ENCODE data around the gene LYPD6B. TPM values are rescaled to one million over a fixed set of nuclear protein-coding genes. Genes with fewer than 3 reads are reported as not detected.

Gene LYPD6B
- polyA plus RNA-seq, 1 donor, result 1.4 TPM

DNA sequence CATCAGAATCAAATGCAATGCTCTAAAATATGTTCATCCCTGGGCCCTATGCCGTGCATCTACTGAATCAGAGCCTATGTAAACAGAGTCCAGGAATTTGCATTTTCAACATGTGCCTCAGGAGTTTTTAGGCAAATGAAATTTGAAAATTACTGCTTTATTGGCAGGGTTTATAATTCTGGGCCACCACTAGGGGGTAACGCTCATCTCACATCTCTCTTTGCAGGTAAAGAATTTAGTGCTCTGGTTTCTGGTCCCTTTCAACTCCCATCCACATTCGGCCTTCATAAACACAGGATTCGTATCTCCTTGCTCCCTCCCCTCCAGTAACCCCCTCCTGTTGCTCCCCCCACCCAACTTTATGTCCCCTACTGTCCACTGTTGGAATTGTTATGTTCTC is 49.3 kb downstream of the LYPD6B start:
- no peaks in the 10 kb centered on the region for H3K4me1 ChIP-seq (ENCODE audit: control insufficient read depth, insufficient read depth, low read length)
- no peaks in the 10 kb centered on the region for H3K27me3 ChIP-seq (ENCODE audit: control insufficient read depth, insufficient read depth, low read length)
- H3K27ac ChIP-seq (ENCODE audit: low read length), result no peak overlapping the region
- H3K9me3 ChIP-seq (ENCODE audit: control insufficient read depth, low read depth, low read length), result no peaks in the 10 kb centered on the region
- no peak overlapping the region for H3K4me3 ChIP-seq (ENCODE audit: low read length)
- DNase-seq, result no peak
- no peaks in the 10 kb centered on the region for H3K36me3 ChIP-seq (ENCODE audit: control insufficient read depth, insufficient read depth, low read length)
- 71% methylated on average over 1 of the region's 4 CpGs for WGBS (ENCODE audit: insufficient coverage, low lambda C conversion rate)

GRCh38 chr2:149089068-149089467 is 50.6 kb downstream of the LYPD6B start:
- Histone ChIP-seq H3K4me3 (ENCODE audit: low read length) (no peak overlapping the region), H3K9me3 (ENCODE audit: control insufficient read depth, low read depth, low read length) (no peaks in the 10 kb centered on the region), H3K27ac (ENCODE audit: low read length) (no peak overlapping the region), H3K4me1 (ENCODE audit: control insufficient read depth, insufficient read depth, low read length) (no peaks in the 10 kb centered on the region), H3K36me3 (ENCODE audit: control insufficient read depth, insufficient read depth, low read length) (no peaks in the 10 kb centered on the region), H3K27me3 (ENCODE audit: control insufficient read depth, insufficient read depth, low read length) (no peaks in the 10 kb centered on the region)
- no peak for DNase-seq

DNA sequence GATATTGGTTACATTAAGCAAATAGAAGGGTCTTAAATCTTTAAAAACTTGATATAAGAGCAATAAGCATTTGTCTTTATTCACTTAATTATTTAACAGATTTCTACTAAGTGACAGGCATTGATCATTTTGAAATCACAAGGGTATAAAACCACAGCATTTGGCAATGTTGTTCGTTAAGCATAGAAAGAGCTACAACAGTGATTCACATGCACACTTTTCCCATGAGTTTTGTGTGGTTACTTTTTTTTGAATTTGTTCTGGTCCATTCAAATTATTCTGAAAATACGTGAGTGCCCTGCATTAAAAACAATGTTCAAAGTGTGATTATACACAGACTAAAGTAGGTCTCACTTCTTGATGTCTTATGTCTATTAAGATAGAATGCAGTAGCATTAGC is 52.2 kb downstream of the LYPD6B start:
- Histone ChIP-seq H3K36me3 (ENCODE audit: control insufficient read depth, insufficient read depth, low read length) (no peaks in the 10 kb centered on the region), H3K27me3 (ENCODE audit: control insufficient read depth, insufficient read depth, low read length) (no peaks in the 10 kb centered on the region), H3K4me3 (ENCODE audit: low read length) (no peak overlapping the region), H3K27ac (ENCODE audit: low read length) (no peak overlapping the region), H3K9me3 (ENCODE audit: control insufficient read depth, low read depth, low read length) (no peaks in the 10 kb centered on the region), H3K4me1 (ENCODE audit: control insufficient read depth, insufficient read depth, low read length) (no peaks in the 10 kb centered on the region)
- DNase-seq, result no peak
- 80% methylated on average over 1 of the region's 2 CpGs for WGBS (ENCODE audit: insufficient coverage, low lambda C conversion rate)

DNA sequence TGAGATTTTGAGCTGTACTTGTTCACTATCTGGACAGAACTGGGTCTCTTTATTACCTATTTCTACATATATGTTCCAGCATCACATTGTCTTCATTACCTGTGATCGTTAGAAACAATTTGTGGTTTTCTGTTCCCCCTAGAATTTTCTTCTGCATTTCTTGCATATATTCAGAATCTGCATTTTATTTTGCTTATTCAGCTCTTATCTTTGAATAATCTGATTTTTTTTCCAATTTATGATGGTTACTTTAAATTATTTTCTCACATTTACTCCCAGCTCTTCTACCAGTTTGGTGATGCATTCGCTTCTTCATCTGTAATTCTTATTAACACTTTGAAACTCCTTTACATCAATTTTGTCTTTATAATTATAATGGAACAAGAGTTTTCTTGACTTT is 55.1 kb downstream of the LYPD6B start:
- no peak overlapping the region for H3K27ac ChIP-seq (ENCODE audit: low read length)
- 100% methylated on average over 2 of the region's 2 CpGs for WGBS (ENCODE audit: insufficient coverage, low lambda C conversion rate)
- no peaks in the 10 kb centered on the region for H3K36me3 ChIP-seq (ENCODE audit: control insufficient read depth, insufficient read depth, low read length)
- no peak for DNase-seq
- H3K4me3 ChIP-seq (ENCODE audit: low read length), result no peak overlapping the region
- H3K4me1 ChIP-seq (ENCODE audit: control insufficient read depth, insufficient read depth, low read length), result no peaks in the 10 kb centered on the region
- H3K27me3 ChIP-seq (ENCODE audit: control insufficient read depth, insufficient read depth, low read length), result no peaks in the 10 kb centered on the region
- H3K9me3 ChIP-seq (ENCODE audit: control insufficient read depth, low read depth, low read length), result no peaks in the 10 kb centered on the region

DNA sequence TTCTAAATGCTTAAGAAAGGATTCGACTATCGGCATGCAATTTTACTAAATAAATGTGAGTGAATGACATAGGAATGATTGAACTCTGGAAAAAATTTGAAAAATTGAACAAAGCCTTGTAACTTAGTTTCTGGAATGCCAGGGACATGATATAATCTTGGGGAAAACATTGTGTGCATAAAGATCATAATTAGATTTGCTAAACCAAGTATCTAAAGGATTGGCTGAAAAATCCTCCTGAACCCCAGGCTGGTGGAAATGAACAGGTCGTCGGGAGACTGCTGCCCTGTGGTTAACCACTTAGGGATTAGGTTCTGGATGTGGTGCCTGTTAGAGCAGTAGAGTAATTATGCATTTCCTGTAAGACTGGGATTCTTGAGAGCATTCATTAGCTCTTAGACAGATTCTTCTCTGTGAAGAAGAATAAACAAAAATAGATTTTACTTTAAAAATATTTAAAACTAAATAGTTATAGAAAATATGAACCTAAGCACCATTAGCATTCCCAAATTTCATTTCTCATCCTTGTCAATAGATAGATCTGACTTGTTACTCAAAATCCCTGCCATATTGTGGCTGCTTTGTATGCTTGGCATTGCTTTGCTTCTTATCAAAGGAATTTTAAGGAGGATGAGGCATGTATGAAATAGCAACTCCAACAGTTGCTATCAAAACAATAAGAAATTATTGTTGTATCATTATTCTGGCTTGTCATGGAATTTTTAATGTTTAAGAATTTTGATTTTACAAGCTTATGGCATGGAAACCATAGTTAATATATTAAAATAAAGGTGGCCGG is 55.9 kb downstream of the LYPD6B start:
- 73% methylated on average over 2 of the region's 5 CpGs for WGBS (ENCODE audit: insufficient coverage, low lambda C conversion rate)
- Histone ChIP-seq H3K9me3 (ENCODE audit: control insufficient read depth, low read depth, low read length) (no peaks in the 10 kb centered on the region), H3K27me3 (ENCODE audit: control insufficient read depth, insufficient read depth, low read length) (no peaks in the 10 kb centered on the region), H3K27ac (ENCODE audit: low read length) (no peak overlapping the region), H3K4me3 (ENCODE audit: low read length) (no peak overlapping the region), H3K4me1 (ENCODE audit: control insufficient read depth, insufficient read depth, low read length) (no peaks in the 10 kb centered on the region), H3K36me3 (ENCODE audit: control insufficient read depth, insufficient read depth, low read length) (no peaks in the 10 kb centered on the region)
- DNase-seq, result no peak

DNA sequence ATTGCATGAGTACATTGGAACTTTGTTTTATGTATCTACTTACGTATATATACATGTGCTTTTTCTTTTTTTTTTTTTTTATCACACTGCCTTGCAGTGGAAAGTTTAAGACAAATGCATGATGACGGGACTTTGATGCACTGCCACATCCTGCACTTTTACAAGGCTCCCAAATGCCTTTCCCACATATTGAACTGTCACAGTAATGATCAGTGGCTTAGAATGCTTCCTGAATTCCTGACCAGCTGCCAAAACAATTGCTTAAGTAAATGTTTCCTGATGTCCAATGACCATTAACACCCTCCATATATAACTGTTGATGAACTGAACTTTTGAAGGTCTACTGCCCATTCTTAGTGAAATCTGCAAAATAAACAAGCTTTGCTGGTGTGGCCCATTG is 60.2 kb downstream of the LYPD6B start:
- WGBS (ENCODE audit: insufficient coverage, low lambda C conversion rate), result 71% methylated on average over 1 of the region's 2 CpGs
- no peak for DNase-seq

DNA sequence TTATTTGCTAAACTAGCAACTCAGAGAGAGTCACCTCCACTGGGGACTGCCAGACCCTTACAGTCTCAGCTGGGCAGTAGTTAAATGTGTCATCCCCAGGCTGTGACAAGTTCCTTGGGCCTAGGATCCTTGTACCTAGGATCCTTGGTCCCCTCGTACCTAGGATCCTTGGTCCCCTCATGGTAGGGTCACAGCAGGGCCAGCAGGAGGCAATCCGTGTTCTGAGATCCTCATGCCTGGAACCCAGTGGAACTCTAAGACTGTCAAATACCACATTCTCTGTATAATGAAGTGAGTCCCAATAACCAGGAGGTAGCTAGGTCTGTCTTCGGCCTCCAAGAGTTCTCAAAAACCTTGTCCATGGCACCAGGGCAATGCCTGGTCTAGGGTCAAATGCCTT is 60.8 kb downstream of the LYPD6B start:
- no peaks in the 10 kb centered on the region for H3K9me3 ChIP-seq (ENCODE audit: control insufficient read depth, low read depth, low read length)
- DNase-seq, result no peak
- no peak overlapping the region for H3K27ac ChIP-seq (ENCODE audit: low read length)
- no CpG with 5 or more reads among the region's 3 CpGs for WGBS (ENCODE audit: insufficient coverage, low lambda C conversion rate)
- no peaks in the 10 kb centered on the region for H3K36me3 ChIP-seq (ENCODE audit: control insufficient read depth, insufficient read depth, low read length)
- no peaks in the 10 kb centered on the region for H3K27me3 ChIP-seq (ENCODE audit: control insufficient read depth, insufficient read depth, low read length)
- H3K4me1 ChIP-seq (ENCODE audit: control insufficient read depth, insufficient read depth, low read length), result no peaks in the 10 kb centered on the region
- H3K4me3 ChIP-seq (ENCODE audit: low read length), result no peak overlapping the region

More for the DNA sequence above, 60.2 kb downstream of the LYPD6B start:
- Histone ChIP-seq H3K27me3 (ENCODE audit: control insufficient read depth, insufficient read depth, low read length) (no peaks in the 10 kb centered on the region), H3K36me3 (ENCODE audit: control insufficient read depth, insufficient read depth, low read length) (no peaks in the 10 kb centered on the region), H3K4me3 (ENCODE audit: low read length) (no peak overlapping the region), H3K9me3 (ENCODE audit: control insufficient read depth, low read depth, low read length) (no peaks in the 10 kb centered on the region), H3K27ac (ENCODE audit: low read length) (no peak overlapping the region), H3K4me1 (ENCODE audit: control insufficient read depth, insufficient read depth, low read length) (no peaks in the 10 kb centered on the region)

- Histone ChIP-seq H3K27ac (ENCODE audit: low read length) (no peak overlapping the region), H3K27me3 (ENCODE audit: control insufficient read depth, insufficient read depth, low read length) (no peaks in the 10 kb centered on the region), H3K4me1 (ENCODE audit: control insufficient read depth, insufficient read depth, low read length) (no peaks in the 10 kb centered on the region), H3K4me3 (ENCODE audit: low read length) (no peak overlapping the region), H3K9me3 (ENCODE audit: control insufficient read depth, low read depth, low read length) (no peaks in the 10 kb centered on the region), H3K36me3 (ENCODE audit: control insufficient read depth, insufficient read depth, low read length) (no peaks in the 10 kb centered on the region)
- DNase-seq, result peak in 1 of 2 donors; percentile 11
- WGBS (ENCODE audit: insufficient coverage, low lambda C conversion rate), result no CpG with 5 or more reads among the region's 12 CpGs
Observed at GRCh38 chr2:149100739-149101699, 62.5 kb downstream of the LYPD6B start.

- Histone ChIP-seq H3K36me3 (ENCODE audit: control insufficient read depth, insufficient read depth, low read length) (no peaks in the 10 kb centered on the region), H3K27me3 (ENCODE audit: control insufficient read depth, insufficient read depth, low read length) (no peaks in the 10 kb centered on the region), H3K4me3 (ENCODE audit: low read length) (no peak overlapping the region), H3K9me3 (ENCODE audit: control insufficient read depth, low read depth, low read length) (no peaks in the 10 kb centered on the region), H3K4me1 (ENCODE audit: control insufficient read depth, insufficient read depth, low read length) (no peaks in the 10 kb centered on the region), H3K27ac (ENCODE audit: low read length) (no peak overlapping the region)
- no peak for DNase-seq
- 80% methylated on average over 1 of the region's 2 CpGs for WGBS (ENCODE audit: insufficient coverage, low lambda C conversion rate)
Observed at GRCh38 chr2:149101818-149102217, 63.3 kb downstream of the LYPD6B start.

DNA sequence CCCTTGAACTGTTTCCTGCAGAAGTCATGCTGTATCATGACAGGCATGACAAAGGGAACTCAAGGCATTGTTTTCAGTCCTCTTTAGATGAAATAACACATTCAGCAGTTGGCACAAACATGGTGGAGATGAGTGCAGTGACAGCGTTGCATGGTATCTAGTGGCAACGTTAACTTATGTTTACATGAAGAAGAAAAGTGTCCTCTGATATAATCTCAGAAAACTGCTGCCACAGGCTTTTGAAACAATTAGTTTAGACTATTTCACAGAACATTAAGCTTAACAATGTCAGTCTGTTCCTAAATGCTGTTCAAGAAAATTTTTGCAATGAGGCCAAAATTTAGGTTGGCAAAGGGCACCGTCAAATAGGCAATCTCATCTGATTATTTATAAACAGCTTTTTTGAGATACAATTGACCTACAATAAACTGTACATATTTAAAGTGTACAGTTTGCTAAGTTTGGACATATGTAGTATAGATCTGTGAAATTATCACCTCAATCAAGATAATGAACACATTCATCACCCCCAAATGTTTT is 64.7 kb downstream of the LYPD6B start:
- Histone ChIP-seq H3K27me3 (ENCODE audit: control insufficient read depth, insufficient read depth, low read length) (no peaks in the 10 kb centered on the region), H3K4me3 (ENCODE audit: low read length) (no peak overlapping the region), H3K9me3 (ENCODE audit: control insufficient read depth, low read depth, low read length) (no peaks in the 10 kb centered on the region), H3K27ac (ENCODE audit: low read length) (no peak overlapping the region), H3K36me3 (ENCODE audit: control insufficient read depth, insufficient read depth, low read length) (no peaks in the 10 kb centered on the region), H3K4me1 (ENCODE audit: control insufficient read depth, insufficient read depth, low read length) (no peaks in the 10 kb centered on the region)
- no peak for DNase-seq
- no CpG with 5 or more reads among the region's 3 CpGs for WGBS (ENCODE audit: insufficient coverage, low lambda C conversion rate)
